BE2C (cell line): ENCODE data around the gene LBHD2.

Experiments used
- DNase-seq: peaks from one replicate; pipeline ENCODE4 v3.0.0-alpha.2; 2020
- H3K27me3 ChIP-seq: fragments of 250-450 bp; sonication (Bioruptor Pico); 2 replicates; pipeline ENCODE4 v1.5.1; 2020; ENCODE audit warnings: mild to moderate bottlenecking
- H3K36me3 ChIP-seq: fragments of 250-450 bp; sonication (Bioruptor Pico); 2 replicates; pipeline ENCODE4 v1.5.1; 2020; ENCODE audit warnings: mild to moderate bottlenecking
- H3K4me1 ChIP-seq: fragments of 250-450 bp; sonication (Bioruptor Pico); 2 replicates; pipeline ENCODE4 v1.5.1; 2020
- H3K4me3 ChIP-seq: 2 replicates; pipeline ENCODE4 v1.5.1; 2011; ENCODE audit warnings: low read depth, low read length
- H3K9me3 ChIP-seq: fragments of 250-450 bp; sonication (Bioruptor Pico); 2 replicates; pipeline ENCODE4 v1.5.1; 2020
- TF ChIP-seq, protein P1 (sequence below): IDR thresholded peaks from 2 replicates; pipeline ENCODE4 v1.5.1; 2012; ENCODE audit warnings: mild to moderate bottlenecking, low read depth, low read length

Gene LBHD2

DNA sequence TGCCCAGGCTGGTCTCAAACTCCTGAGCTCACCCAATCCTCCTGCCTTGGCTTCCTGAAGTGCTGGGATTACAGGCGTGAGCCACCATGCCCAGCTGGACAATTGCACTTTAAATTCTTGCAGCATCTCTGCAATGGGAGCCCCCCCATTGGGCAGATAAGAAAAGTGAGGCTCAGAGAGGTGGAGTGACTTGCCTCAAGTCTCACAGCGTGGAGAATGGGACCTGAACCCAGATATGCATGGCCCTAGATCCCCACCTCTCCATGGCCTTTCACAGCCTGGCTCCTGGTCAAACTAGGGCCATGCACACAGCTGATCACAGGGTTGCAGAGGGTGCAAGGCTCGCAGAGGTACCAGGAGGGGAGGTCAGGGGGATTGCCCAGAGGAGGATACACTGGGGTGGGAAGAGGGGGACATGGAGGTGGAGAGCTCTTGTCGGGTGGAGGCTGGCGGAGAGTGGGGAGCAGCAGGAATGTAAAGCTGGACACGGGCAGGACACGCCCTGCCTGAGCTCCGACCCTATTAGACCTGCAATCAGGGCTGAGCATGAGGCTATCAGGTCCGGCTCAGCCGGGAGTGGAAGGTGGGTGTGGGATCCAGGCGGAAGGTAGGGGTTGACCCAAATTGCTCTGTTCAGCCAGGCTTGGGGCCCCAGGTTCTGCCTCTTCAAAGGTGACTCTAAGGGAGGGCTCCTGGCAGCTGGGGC, 17.4 kb downstream of the LBHD2 start:
- H3K36me3 ChIP-seq: no peaks in the 10 kb centered on the region
- TF ChIP-seq, protein P1, sequence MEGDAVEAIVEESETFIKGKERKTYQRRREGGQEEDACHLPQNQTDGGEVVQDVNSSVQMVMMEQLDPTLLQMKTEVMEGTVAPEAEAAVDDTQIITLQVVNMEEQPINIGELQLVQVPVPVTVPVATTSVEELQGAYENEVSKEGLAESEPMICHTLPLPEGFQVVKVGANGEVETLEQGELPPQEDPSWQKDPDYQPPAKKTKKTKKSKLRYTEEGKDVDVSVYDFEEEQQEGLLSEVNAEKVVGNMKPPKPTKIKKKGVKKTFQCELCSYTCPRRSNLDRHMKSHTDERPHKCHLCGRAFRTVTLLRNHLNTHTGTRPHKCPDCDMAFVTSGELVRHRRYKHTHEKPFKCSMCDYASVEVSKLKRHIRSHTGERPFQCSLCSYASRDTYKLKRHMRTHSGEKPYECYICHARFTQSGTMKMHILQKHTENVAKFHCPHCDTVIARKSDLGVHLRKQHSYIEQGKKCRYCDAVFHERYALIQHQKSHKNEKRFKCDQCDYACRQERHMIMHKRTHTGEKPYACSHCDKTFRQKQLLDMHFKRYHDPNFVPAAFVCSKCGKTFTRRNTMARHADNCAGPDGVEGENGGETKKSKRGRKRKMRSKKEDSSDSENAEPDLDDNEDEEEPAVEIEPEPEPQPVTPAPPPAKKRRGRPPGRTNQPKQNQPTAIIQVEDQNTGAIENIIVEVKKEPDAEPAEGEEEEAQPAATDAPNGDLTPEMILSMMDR: no peak
- H3K4me1 ChIP-seq: no peaks in the 10 kb centered on the region
- no peaks in the 10 kb centered on the region for H3K9me3 ChIP-seq
- DNase-seq: no peak
- peaks cover 29% of the 10 kb centered on the region for H3K27me3 ChIP-seq
- H3K4me3 ChIP-seq: no peak overlapping the region

DNA sequence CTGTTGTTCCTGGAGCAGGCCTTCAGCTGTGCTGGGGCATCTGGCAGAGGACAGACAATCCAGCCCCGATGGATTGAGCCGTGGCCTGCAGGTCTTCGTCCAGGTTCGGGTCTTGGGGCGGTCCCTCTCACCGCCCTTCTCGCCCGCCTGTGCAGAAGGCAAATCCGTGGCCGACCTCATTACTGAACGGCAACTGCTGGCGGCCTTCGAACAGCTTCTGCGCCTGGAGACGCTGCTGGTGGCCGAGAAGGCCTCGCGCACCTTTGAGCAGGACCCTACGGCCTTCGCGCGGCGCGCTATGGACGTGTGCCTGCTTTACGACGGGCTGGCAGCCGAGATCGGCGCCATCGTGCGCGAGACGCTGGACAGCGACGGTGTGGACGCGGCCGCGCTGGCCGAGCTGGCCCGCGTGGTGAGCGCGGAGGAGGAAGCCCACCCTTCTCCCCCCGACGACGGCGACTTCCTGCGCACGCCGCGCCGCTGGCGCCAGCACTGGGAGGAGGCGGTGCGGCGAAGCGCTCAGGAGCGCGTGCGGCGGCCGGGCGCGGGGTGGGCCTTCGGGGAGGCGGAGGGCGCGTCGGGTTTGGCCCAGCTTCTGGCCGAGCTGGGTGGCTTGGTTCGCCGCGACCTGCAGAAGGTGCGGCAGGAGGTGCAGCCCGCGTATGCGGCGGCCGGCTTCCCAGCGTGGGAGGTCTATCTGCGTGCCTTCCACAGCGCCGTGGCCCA, 18.1 kb downstream of the LBHD2 start:
- H3K27me3 ChIP-seq: peaks cover 29% of the 10 kb centered on the region
- H3K9me3 ChIP-seq: no peaks in the 10 kb centered on the region
- DNase-seq: no peak
- TF ChIP-seq, protein P1: no peak
- H3K36me3 ChIP-seq: no peaks in the 10 kb centered on the region
- no peaks in the 10 kb centered on the region for H3K4me1 ChIP-seq
- no peak overlapping the region for H3K4me3 ChIP-seq

DNA sequence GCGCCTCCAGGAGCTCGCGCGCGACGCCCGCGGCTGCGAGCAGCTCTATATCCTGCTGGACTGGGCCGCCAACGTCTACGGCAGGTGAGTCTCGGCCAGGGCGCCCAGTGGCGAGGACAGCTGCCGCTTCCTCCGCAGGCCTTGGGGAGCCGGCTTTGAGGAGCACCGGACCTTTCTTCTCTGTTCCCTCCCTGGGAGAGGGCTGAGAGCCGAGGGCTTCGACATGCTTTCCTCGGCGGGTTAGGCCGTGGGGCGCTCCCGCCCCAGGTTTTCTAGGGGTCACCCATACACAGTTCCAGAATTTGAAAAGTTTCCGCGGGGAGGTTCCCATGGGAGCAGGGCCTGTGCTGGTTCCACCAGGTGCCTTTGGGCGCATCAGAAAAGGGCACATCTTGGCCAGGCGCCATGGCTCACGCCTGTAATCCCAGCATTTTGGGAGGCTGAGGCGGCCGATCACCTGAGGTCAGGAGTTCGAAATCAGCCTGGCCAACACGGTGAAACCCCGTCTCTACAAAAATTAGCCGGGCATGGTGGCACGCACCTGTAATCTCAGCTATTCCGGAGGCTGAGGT, 18.8 kb downstream of the LBHD2 start:
- Histone ChIP-seq H3K36me3 (no peaks in the 10 kb centered on the region), H3K4me1 (no peaks in the 10 kb centered on the region), H3K27me3 (peaks cover 29% of the 10 kb centered on the region), H3K9me3 (no peaks in the 10 kb centered on the region), H3K4me3 (no peak overlapping the region)
- TF ChIP-seq, protein P1: no peak
- DNase-seq: no peak

DNA sequence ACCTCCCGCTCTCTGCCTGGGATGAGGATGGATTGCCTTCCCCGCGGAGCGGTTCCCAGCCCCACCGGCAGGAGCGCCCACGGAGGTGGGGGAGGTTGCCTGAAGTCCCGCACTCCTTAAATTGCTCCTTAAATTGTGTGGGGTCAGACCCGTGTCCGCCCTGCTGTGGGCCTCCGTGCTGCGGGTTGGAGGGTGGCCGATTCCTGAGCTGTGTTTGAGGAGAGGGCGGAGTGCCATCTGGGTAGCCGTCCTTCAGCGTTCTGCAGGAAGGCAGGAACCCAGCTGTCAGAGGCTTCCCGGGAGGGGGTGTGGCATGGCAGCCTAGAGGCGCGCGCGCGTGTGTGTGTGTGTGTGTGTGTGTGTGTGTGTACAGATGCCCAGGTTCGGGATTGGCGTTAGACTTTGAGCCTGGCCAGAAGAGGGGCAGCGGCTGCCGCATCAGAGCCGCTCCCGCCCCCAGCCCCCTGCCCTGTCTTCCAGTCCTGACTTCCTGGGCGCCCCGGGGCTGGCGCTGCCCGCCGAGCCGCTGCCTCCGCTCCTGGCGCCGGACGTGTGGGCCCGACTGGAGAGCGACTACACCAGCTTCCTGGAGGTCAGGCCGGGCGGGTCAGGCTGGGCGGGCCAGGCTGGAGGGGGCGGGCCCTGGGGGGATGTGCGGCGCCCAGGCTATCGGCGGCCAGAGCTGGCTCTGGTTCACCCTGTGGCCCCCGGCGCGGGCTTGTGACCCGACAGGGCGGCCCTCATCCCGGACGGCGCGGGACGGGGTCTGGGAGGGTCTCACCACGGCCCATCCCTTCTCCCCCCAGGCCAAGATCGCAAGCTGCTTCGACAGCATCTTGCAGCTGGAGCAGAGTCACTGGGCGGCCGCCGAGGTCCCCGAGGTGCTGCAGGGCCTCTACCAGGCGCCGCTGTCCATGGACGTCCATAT, 19.7 kb downstream of the LBHD2 start:
- Histone ChIP-seq H3K4me3 (peak overlapping the region; percentile 23; the same call in 1 of the 2 replicates), H3K9me3 (no peaks in the 10 kb centered on the region), H3K36me3 (no peaks in the 10 kb centered on the region), H3K27me3 (peaks cover 29% of the 10 kb centered on the region), H3K4me1 (no peaks in the 10 kb centered on the region)
- DNase-seq: peak; percentile 76
- TF ChIP-seq, protein P1: peak; percentile 47

DNA sequence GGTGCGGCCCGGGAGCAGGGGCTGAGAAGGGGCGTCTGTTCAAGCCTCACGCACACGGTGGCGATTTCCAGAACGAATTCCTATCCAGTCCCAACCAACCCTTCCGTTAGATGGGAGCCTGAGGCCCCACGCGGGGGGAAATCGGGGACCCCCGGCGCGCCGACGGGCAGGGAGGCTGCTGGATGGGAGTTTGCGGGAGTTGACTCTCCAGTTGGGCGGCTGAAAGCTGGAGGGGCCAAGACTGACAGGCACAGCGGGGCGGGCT, 20.3 kb downstream of the LBHD2 start:
- TF ChIP-seq, protein P1: no peak
- no peaks in the 10 kb centered on the region for H3K4me1 ChIP-seq
- H3K4me3 ChIP-seq: no peak overlapping the region

More for the DNA sequence above, 20.3 kb downstream of the LBHD2 start:
- H3K27me3 ChIP-seq: peaks cover 29% of the 10 kb centered on the region
- no peaks in the 10 kb centered on the region for H3K36me3 ChIP-seq
- H3K9me3 ChIP-seq: no peaks in the 10 kb centered on the region
- DNase-seq: no peak
